HEK293 (cell line): ENCODE measurements around the gene CHIT1.
A peak's percentile ranks its signal among the peaks of the same experiment; 100 is the strongest.

Experiments used
- CTCF ChIA-PET: fragments of 350-600 bp; formaldehyde crosslinking; extraction: SDS; loops from one replicate; lab custom pipeline; 2021; ENCODE audit warnings: antibody characterized with exemption; lab: Yijun Ruan, JAX
- POLR2A ChIA-PET: fragments of 300-600 bp; formaldehyde crosslinking; extraction: SDS; loops from one replicate; lab custom pipeline; 2020; ENCODE audit warnings: antibody characterized with exemption, inconsistent platforms; lab: Yijun Ruan, JAX
- H3K27ac ChIP-seq: fragments of 200-500 bp; sonication (Bioruptor generic); 2 replicates; pipeline ENCODE4 v1.5.1; 2014; ENCODE audit warnings: low read depth, low read length, control low read depth, inconsistent platforms; ENCODE audit errors: extremely low read depth
- H3K36me3 ChIP-seq, 2 experiments: fragments of 200-500 bp in 1 of 2; sonication (Bioruptor generic) in 1 of 2; 1 replicate in 1 of 2; 2 replicates in 1 of 2; pipeline ENCODE4 v1.5.1; 2014 to 2017; ENCODE audit warnings: inconsistent platforms in 2 of 2, low read length in 2 of 2; ENCODE audit not compliant: control insufficient read depth in 2 of 2, insufficient read depth in 1 of 2
- H3K4me1 ChIP-seq: fragments of 200-500 bp; sonication (Bioruptor generic); 2 replicates; pipeline ENCODE4 v1.5.1; 2014; ENCODE audit warnings: mild to moderate bottlenecking, low read length, inconsistent platforms; ENCODE audit not compliant: control insufficient read depth, insufficient read depth
- H3K4me3 ChIP-seq: 2 replicates; pipeline ENCODE4 v1.5.1; 2011; ENCODE audit warnings: low read depth, mild to moderate bottlenecking, control low read depth, low read length, moderate library complexity
- H3K9me3 ChIP-seq: fragments of 200-500 bp; sonication (Bioruptor generic); 2 replicates; pipeline ENCODE4 v1.5.1; 2014; ENCODE audit warnings: low read depth, low read length, inconsistent platforms; ENCODE audit not compliant: control insufficient read depth, insufficient read depth
- BCL11B ChIP-seq: fragments of 450-650 bp; formaldehyde crosslinking; IDR thresholded peaks from 2 replicates; pipeline ENCODE4 v1.5.1; 2016; ENCODE audit warnings: low read depth, missing biosample characterization, missing genetic modification characterization
- CTCF ChIP-seq: fragments of 450-650 bp; formaldehyde crosslinking; IDR thresholded peaks from 2 replicates; pipeline ENCODE4 v1.5.1; 2016; ENCODE audit warnings: missing biosample characterization, missing genetic modification characterization
- PRDM6 ChIP-seq: fragments of 450-650 bp; formaldehyde crosslinking; IDR thresholded peaks from 2 replicates; pipeline ENCODE4 v1.5.1; 2017; ENCODE audit warnings: missing biosample characterization, missing genetic modification characterization
- SCRT2 ChIP-seq: fragments of 450-650 bp; formaldehyde crosslinking; IDR thresholded peaks from 2 replicates; pipeline ENCODE4 v1.5.1; 2016; ENCODE audit warnings: missing biosample characterization, missing genetic modification characterization
- ZBTB17 ChIP-seq: fragments of 450-650 bp; formaldehyde crosslinking; IDR thresholded peaks from 2 replicates; pipeline ENCODE4 v1.5.1; 2016; ENCODE audit warnings: missing biosample characterization, missing genetic modification characterization
- ZFP3 ChIP-seq: fragments of 450-650 bp; formaldehyde crosslinking; IDR thresholded peaks from 2 replicates; pipeline ENCODE4 v1.5.1; 2016; ENCODE audit warnings: low read depth, missing biosample characterization, missing genetic modification characterization
- ZNF133 ChIP-seq: fragments of 450-650 bp; formaldehyde crosslinking; IDR thresholded peaks from 2 replicates; pipeline ENCODE4 v1.5.1; 2016; ENCODE audit warnings: missing biosample characterization, missing genetic modification characterization
- ZNF624 ChIP-seq: fragments of 450-650 bp; formaldehyde crosslinking; IDR thresholded peaks from 2 replicates; pipeline ENCODE4 v1.5.1; 2017; ENCODE audit warnings: missing biosample characterization, missing genetic modification characterization
- ZNF645 ChIP-seq: fragments of 450-650 bp; formaldehyde crosslinking; IDR thresholded peaks from 2 replicates; pipeline ENCODE4; 2016; ENCODE audit warnings: missing biosample characterization, missing genetic modification characterization
- ZNF654 ChIP-seq: fragments of 450-650 bp; formaldehyde crosslinking; IDR thresholded peaks from 2 replicates; pipeline ENCODE4 v1.5.1; 2016; ENCODE audit warnings: low read depth, missing biosample characterization, missing genetic modification characterization
- ZNF660 ChIP-seq: fragments of 450-650 bp; IDR thresholded peaks from 2 replicates; pipeline ENCODE4 v1.5.1; 2018; ENCODE audit warnings: missing biosample characterization, mild to moderate bottlenecking, missing genetic modification characterization
- ZNF76 ChIP-seq: fragments of 450-650 bp; formaldehyde crosslinking; IDR thresholded peaks from 2 replicates; pipeline ENCODE4; 2016; ENCODE audit warnings: low read depth, missing biosample characterization, missing genetic modification characterization, borderline replicate concordance
- ZNF768 ChIP-seq: fragments of 450-650 bp; formaldehyde crosslinking; IDR thresholded peaks from 2 replicates; pipeline ENCODE4 v1.5.1; 2018; ENCODE audit warnings: missing biosample characterization, mild to moderate bottlenecking, missing genetic modification characterization
- ZNF776 ChIP-seq: fragments of 450-650 bp; formaldehyde crosslinking; IDR thresholded peaks from 2 replicates; pipeline ENCODE4 v1.5.0; 2017; ENCODE audit warnings: missing biosample characterization, missing genetic modification characterization, borderline replicate concordance
- ZSCAN30 ChIP-seq: fragments of 450-650 bp; IDR thresholded peaks from 2 replicates; pipeline ENCODE4 v1.5.1; 2018; ENCODE audit warnings: missing biosample characterization, mild to moderate bottlenecking, missing genetic modification characterization, moderate library complexity

Gene CHIT1

GRCh38 chr1:203217139-203217655 lies 12.3 kb downstream of the CHIT1 start:
- TF ChIP-seq ZNF624 (no peak), CTCF (tag by site-specific recombination) (peak; percentile 32; the same call in 1 of the 2 replicates)
- ChIA-PET CTCF (interaction anchor here (0.6 to 13.0 kb wide), 20 partner anchors 8 to 188 kb away, joined by 3 to 293 read pairs (median 6); partner anchors contain the start of genes FMOD and MYBPH), POLR2A (no interaction called here)
- Histone ChIP-seq H3K4me3 (no peak overlapping the region), H3K36me3 (no peaks in the 10 kb centered on the region), H3K4me1 (no peaks in the 10 kb centered on the region), H3K27ac (no peak overlapping the region), H3K9me3 (no peaks in the 10 kb centered on the region)

- H3K4me1 ChIP-seq = no peaks in the 10 kb centered on the region
- no peaks in the 10 kb centered on the region for H3K9me3 ChIP-seq
- TF ChIP-seq ZNF645 (no peak), ZNF768 (no peak), ZNF76 (tag by site-specific recombination) (no peak), ZNF776 (tag by site-specific recombination) (no peak), ZNF133 (tag by site-specific recombination) (no peak), BCL11B (tag by site-specific recombination) (no peak), ZNF654 (peak; percentile 90), ZSCAN30 (tag by site-specific recombination) (0 out of 2 replicates have a peak, but pooled peaks have one; percentile 20), ZNF660 (peak; percentile 69; the same call in 1 of the 2 replicates), SCRT2 (tag by site-specific recombination) (peak; percentile 84), PRDM6 (tag by site-specific recombination) (no peak), CTCF (tag by site-specific recombination) (peak; percentile 65), ZFP3 (no peak), ZBTB17 (0 out of 2 replicates have a peak, but pooled peaks have one; percentile 44)
- ChIA-PET CTCF (interaction anchor here (0.6 to 13.0 kb wide), 43 partner anchors 9 to 483 kb away, joined by 3 to 293 read pairs (median 4); partner anchors contain the start of genes ADORA1, CHI3L1, FMOD and MYBPH), POLR2A (interaction anchor here (1.0 kb wide), 1 partner anchor 98 kb away, joined by 4 read pairs; no protein-coding TSS in a partner anchor)
- no peaks in the 10 kb centered on the region for H3K36me3 ChIP-seq
- no peak overlapping the region for H3K4me3 ChIP-seq
- no peak overlapping the region for H3K27ac ChIP-seq
Measured at GRCh38 chr1:203216274-203217138, 13.0 kb downstream of the CHIT1 start.
